ENCODE data around the gene GPC4.

Gene GPC4

GRCh38 chrX:133369065-133369464, 46.2 kb downstream of the GPC4 start:
- no peak overlapping the region for H3K4me3 ChIP-seq (ENCODE audit: low read depth, low read length)
- no peaks in the 10 kb centered on the region for H3K9me3 ChIP-seq (ENCODE audit: control insufficient read depth, insufficient read depth, low read depth, low read length)
- peaks cover 13% of the 10 kb centered on the region for H3K4me1 ChIP-seq (ENCODE audit: control insufficient read depth, insufficient read depth, low read length)
- H3K27ac ChIP-seq (ENCODE audit: extremely low read depth, low read depth, low read length) = no peak overlapping the region
- ChIA-PET CTCF (interaction anchor here (0.6 kb wide), 1 partner anchor 12 kb away, joined by 4 read pairs; no protein-coding TSS in a partner anchor), POLR2A (interaction anchor here (0.6 kb wide), 1 partner anchor 9 kb away, joined by 4 read pairs; no protein-coding TSS in a partner anchor)
- no peak for TF ChIP-seq ZSCAN23 (tag by site-specific recombination; IDR thresholded peaks at IDR 0.05)
- no peak for TF ChIP-seq ZNF155 (tag by site-specific recombination; IDR thresholded peaks at IDR 0.05)
- peak; percentile 64; the same call in 1 of the 2 replicates for TF ChIP-seq TCF7L2 (IDR thresholded peaks at IDR 0.05; ENCODE audit: borderline replicate concordance, low read depth, low read length)
- TF ChIP-seq MZF1 (tag by site-specific recombination; IDR thresholded peaks at IDR 0.05; ENCODE audit: borderline replicate concordance) = no peak
- peak; percentile 54; the same call in 1 of the 2 replicates for TF ChIP-seq PRDM6 (tag by site-specific recombination; IDR thresholded peaks at IDR 0.05)
- no peaks in the 10 kb centered on the region for H3K36me3 ChIP-seq (ENCODE audit: control insufficient read depth in 2 of 2, insufficient read depth in 1 of 2, low read length in 2 of 2)

- ChIA-PET POLR2A (no interaction called here), CTCF (no interaction called here)
- no peaks in the 10 kb centered on the region for H3K9me3 ChIP-seq (ENCODE audit: control insufficient read depth, insufficient read depth, low read depth, low read length)
- H3K4me1 ChIP-seq (ENCODE audit: control insufficient read depth, insufficient read depth, low read length) = peaks cover 10% of the 10 kb centered on the region
- H3K4me3 ChIP-seq (ENCODE audit: low read depth, low read length) = no peak overlapping the region
- H3K36me3 ChIP-seq (ENCODE audit: control insufficient read depth in 2 of 2, insufficient read depth in 1 of 2, low read length in 2 of 2) = no peaks in the 10 kb centered on the region
- H3K27ac ChIP-seq (ENCODE audit: extremely low read depth, low read depth, low read length) = no peak overlapping the region
- TF ChIP-seq ZNF354C (tag by site-specific recombination; IDR thresholded peaks at IDR 0.05; ENCODE audit: borderline replicate concordance, low read depth) = no peak
- no peak for TF ChIP-seq ZNF561 (tag by site-specific recombination; IDR thresholded peaks at IDR 0.05; ENCODE audit: borderline replicate concordance)
- TF ChIP-seq PRDM1 (tag by site-specific recombination; IDR thresholded peaks at IDR 0.05) = no peak
- no peak for TF ChIP-seq HOXD13 (CRISPR knock-in tag; IDR thresholded peaks at IDR 0.05; ENCODE audit: borderline replicate concordance)
- no peak for TF ChIP-seq ZNF830 (tag by site-specific recombination; IDR thresholded peaks at IDR 0.05; ENCODE audit: low read depth)
- no peak for TF ChIP-seq ZNF433 (tag by site-specific recombination; IDR thresholded peaks at IDR 0.05; ENCODE audit: low read depth)
- TF ChIP-seq ZNF48 (tag by site-specific recombination; IDR thresholded peaks at IDR 0.05) = no peak
- TF ChIP-seq, protein P1, sequence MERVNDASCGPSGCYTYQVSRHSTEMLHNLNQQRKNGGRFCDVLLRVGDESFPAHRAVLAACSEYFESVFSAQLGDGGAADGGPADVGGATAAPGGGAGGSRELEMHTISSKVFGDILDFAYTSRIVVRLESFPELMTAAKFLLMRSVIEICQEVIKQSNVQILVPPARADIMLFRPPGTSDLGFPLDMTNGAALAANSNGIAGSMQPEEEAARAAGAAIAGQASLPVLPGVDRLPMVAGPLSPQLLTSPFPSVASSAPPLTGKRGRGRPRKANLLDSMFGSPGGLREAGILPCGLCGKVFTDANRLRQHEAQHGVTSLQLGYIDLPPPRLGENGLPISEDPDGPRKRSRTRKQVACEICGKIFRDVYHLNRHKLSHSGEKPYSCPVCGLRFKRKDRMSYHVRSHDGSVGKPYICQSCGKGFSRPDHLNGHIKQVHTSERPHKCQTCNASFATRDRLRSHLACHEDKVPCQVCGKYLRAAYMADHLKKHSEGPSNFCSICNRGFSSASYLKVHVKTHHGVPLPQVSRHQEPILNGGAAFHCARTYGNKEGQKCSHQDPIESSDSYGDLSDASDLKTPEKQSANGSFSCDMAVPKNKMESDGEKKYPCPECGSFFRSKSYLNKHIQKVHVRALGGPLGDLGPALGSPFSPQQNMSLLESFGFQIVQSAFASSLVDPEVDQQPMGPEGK (tag by site-specific recombination; IDR thresholded peaks at IDR 0.05) = no peak
- no peak for TF ChIP-seq ZNF16 (tag by site-specific recombination; IDR thresholded peaks at IDR 0.05; ENCODE audit: low read depth)
- no peak for TF ChIP-seq ZNF473 (tag by site-specific recombination; IDR thresholded peaks at IDR 0.05)
- TF ChIP-seq, protein P2, sequence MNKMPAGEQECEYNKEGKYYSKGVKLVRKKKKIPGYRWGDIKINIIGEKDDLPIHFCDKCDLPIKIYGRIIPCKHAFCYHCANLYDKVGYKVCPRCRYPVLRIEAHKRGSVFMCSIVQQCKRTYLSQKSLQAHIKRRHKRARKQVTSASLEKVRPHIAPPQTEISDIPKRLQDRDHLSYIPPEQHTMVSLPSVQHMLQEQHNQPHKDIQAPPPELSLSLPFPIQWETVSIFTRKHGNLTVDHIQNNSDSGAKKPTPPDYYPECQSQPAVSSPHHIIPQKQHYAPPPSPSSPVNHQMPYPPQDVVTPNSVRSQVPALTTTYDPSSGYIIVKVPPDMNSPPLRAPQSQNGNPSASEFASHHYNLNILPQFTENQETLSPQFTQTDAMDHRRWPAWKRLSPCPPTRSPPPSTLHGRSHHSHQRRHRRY (tag by site-specific recombination; IDR thresholded peaks at IDR 0.05) = no peak
- TF ChIP-seq SP7 (tag by site-specific recombination; IDR thresholded peaks at IDR 0.05) = no peak
- TF ChIP-seq GLI4 (tag by site-specific recombination; IDR thresholded peaks at IDR 0.05) = no peak
- TF ChIP-seq ZBTB1 (tag by site-specific recombination; IDR thresholded peaks at IDR 0.05) = no peak
- TF ChIP-seq MZF1 (tag by site-specific recombination; IDR thresholded peaks at IDR 0.05; ENCODE audit: borderline replicate concordance) = no peak
- no peak for TF ChIP-seq ZNF155 (tag by site-specific recombination; IDR thresholded peaks at IDR 0.05)
- TF ChIP-seq ZNF362 (tag by site-specific recombination; IDR thresholded peaks at IDR 0.05) = no peak
- TF ChIP-seq SP3 (tag by site-specific recombination; IDR thresholded peaks at IDR 0.05) = no peak
Observed at GRCh38 chrX:133366735-133367134, 48.6 kb downstream of the GPC4 start.

All from HEK293 (cell line).